HepG2 (cell line): ENCODE data around the gene GALNT11.

Experiments used
- FOXM1 ChIP-seq: sonication (generic); formaldehyde crosslinking; IDR thresholded peaks from 2 replicates; pipeline ENCODE4 v1.5.0; 2020; ENCODE audit warnings: missing genetic modification reagents
- HNF4A ChIP-seq: sonication (generic); formaldehyde crosslinking; IDR thresholded peaks from 2 replicates; pipeline ENCODE4 v1.4.0; 2020; ENCODE audit warnings: missing genetic modification reagents
- HNRNPL ChIP-seq: fragments of 200-400 bp; formaldehyde crosslinking; IDR thresholded peaks from 2 replicates; pipeline ENCODE4 v1.6.1; 2017; ENCODE audit warnings: mild to moderate bottlenecking, low read depth, low read length
- NFIC ChIP-seq: IDR thresholded peaks from 2 replicates; pipeline ENCODE4 v1.6.1; 2012; ENCODE audit warnings: mild to moderate bottlenecking, low read length, inconsistent platforms
- NR3C1 ChIP-seq: sonication (generic); formaldehyde crosslinking; IDR thresholded peaks from 2 replicates; pipeline ENCODE4 v1.4.0; 2020; ENCODE audit warnings: missing genetic modification reagents
- POLR2A ChIP-seq, 2 experiments: IDR thresholded peaks; 2 replicates each; pipeline ENCODE4 v1.6.1; 2011; ENCODE audit warnings: low read depth in 2 of 2, low read length in 2 of 2, mild to moderate bottlenecking in 1 of 2, moderate library complexity in 1 of 2; ENCODE audit not compliant: insufficient read depth in 1 of 2
- POLR2AphosphoS5 ChIP-seq: IDR thresholded peaks from 2 replicates; pipeline ENCODE4 v1.6.1; 2012; ENCODE audit warnings: low read depth, low read length
- RORA ChIP-seq: sonication (generic); formaldehyde crosslinking; IDR thresholded peaks from 2 replicates; pipeline ENCODE4 v1.5.0; 2020; ENCODE audit warnings: mild to moderate bottlenecking, missing genetic modification reagents, moderate library complexity
- SKI ChIP-seq: fragments of 450-650 bp; IDR thresholded peaks from one replicate; pipeline ENCODE4 v1.6.1; 2018; ENCODE audit warnings: mild to moderate bottlenecking; ENCODE audit not compliant: partially characterized antibody
- TAF1 ChIP-seq: sonication (generic); formaldehyde crosslinking; IDR thresholded peaks from 2 replicates; pipeline ENCODE4 v1.4.0; 2020; ENCODE audit warnings: missing genetic modification reagents
- ZFX ChIP-seq: sonication (generic); formaldehyde crosslinking; IDR thresholded peaks from 2 replicates; pipeline ENCODE4 v1.4.0; 2020; ENCODE audit warnings: mild to moderate bottlenecking, low read depth, missing genetic modification reagents, moderate library complexity
- ZNF160 ChIP-seq: sonication (generic); formaldehyde crosslinking; IDR thresholded peaks from 2 replicates; pipeline ENCODE4 v1.8.0; 2022; ENCODE audit warnings: mild to moderate bottlenecking, inconsistent platforms, missing genetic modification reagents
- TF ChIP-seq, protein P1 (sequence below): sonication (generic); formaldehyde crosslinking; IDR thresholded peaks from 2 replicates; pipeline ENCODE4 v1.5.0; 2020; ENCODE audit warnings: mild to moderate bottlenecking, missing genetic modification reagents, moderate library complexity

DNA sequence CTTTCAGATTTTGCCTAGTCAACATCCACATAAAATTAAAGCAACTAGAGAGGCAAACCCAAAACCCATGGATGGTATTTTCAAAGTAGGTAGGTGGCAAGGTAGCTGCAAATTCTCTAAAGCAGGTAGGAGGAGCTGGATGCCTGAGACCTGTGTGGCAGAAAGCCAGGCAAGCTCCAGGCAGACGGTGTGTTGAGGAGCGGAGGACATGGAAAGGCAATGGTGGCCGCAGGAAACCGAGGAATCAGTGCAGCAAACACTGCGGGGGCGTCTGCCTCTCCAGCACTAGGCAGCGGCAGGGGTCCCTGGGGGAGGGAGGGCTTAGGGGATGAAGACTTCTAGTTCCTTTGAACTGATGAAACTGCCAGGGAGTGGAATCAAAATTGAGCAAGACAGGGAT lies 101.3 kb downstream of the GALNT11 start:
- no peak for TF ChIP-seq HNRNPL
- no peak for TF ChIP-seq FOXM1 (CRISPR knock-in tag)
- TF ChIP-seq, protein P1, sequence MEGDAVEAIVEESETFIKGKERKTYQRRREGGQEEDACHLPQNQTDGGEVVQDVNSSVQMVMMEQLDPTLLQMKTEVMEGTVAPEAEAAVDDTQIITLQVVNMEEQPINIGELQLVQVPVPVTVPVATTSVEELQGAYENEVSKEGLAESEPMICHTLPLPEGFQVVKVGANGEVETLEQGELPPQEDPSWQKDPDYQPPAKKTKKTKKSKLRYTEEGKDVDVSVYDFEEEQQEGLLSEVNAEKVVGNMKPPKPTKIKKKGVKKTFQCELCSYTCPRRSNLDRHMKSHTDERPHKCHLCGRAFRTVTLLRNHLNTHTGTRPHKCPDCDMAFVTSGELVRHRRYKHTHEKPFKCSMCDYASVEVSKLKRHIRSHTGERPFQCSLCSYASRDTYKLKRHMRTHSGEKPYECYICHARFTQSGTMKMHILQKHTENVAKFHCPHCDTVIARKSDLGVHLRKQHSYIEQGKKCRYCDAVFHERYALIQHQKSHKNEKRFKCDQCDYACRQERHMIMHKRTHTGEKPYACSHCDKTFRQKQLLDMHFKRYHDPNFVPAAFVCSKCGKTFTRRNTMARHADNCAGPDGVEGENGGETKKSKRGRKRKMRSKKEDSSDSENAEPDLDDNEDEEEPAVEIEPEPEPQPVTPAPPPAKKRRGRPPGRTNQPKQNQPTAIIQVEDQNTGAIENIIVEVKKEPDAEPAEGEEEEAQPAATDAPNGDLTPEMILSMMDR (CRISPR knock-in tag) = no peak
- TF ChIP-seq SKI = no peak
- no peak for TF ChIP-seq TAF1
- TF ChIP-seq NFIC = no peak
- no peak for TF ChIP-seq POLR2AphosphoS5
- no peak for TF ChIP-seq NR3C1 (CRISPR knock-in tag)
- TF ChIP-seq ZNF160 (CRISPR knock-in tag) = no peak
- no peak for TF ChIP-seq HNF4A (CRISPR knock-in tag)
- TF ChIP-seq POLR2A (IDR thresholded peaks at IDR 0.05; ENCODE audit: insufficient read depth in 1 of 2, low read depth in 2 of 2, low read length in 2 of 2) = no peak
- TF ChIP-seq ZFX (CRISPR knock-in tag) = no peak
- TF ChIP-seq RORA (CRISPR knock-in tag) = no peak
